H9 (cell line): ENCODE measurements around the gene PXYLP1. TPM values are rescaled to one million over a fixed set of nuclear protein-coding genes. Genes with fewer than 3 reads are reported as not detected.

Experiments
- DNase-seq: peaks from one replicate; pipeline ENCODE4 v3.0.0-alpha.2; 2017
- H2AFZ ChIP-seq: one replicate; pipeline ENCODE4 v1.6.1; 2013; ENCODE audit warnings: mild to moderate bottlenecking, low read length, control low read depth, moderate library complexity
- H2AK5ac ChIP-seq: 2 replicates; pipeline ENCODE4 v1.6.1; 2013; ENCODE audit warnings: low read length, control low read depth, mixed read lengths; ENCODE audit not compliant: insufficient read length
- H2BK120ac ChIP-seq: one replicate; pipeline ENCODE4 v1.6.1; 2013; ENCODE audit warnings: low read depth, mild to moderate bottlenecking, low read length, control low read depth, inconsistent platforms; ENCODE audit not compliant: poor library complexity, severe bottlenecking
- H2BK12ac ChIP-seq: 2 replicates; pipeline ENCODE4 v1.6.1; 2013; ENCODE audit warnings: low read length, control low read depth, mixed read lengths, low read depth; ENCODE audit not compliant: insufficient read length
- H2BK15ac ChIP-seq: 2 replicates; pipeline ENCODE4 v1.6.1; 2013; ENCODE audit warnings: low read depth, low read length, control low read depth
- H2BK20ac ChIP-seq: one replicate; pipeline ENCODE4 v1.6.1; 2013; ENCODE audit warnings: low read depth, mild to moderate bottlenecking, low read length, control low read depth, inconsistent platforms; ENCODE audit not compliant: poor library complexity, severe bottlenecking
- H2BK5ac ChIP-seq: 2 replicates; pipeline ENCODE4 v1.6.1; 2013; ENCODE audit warnings: low read length, control low read depth, mixed read lengths; ENCODE audit not compliant: insufficient read length
- H3K14ac ChIP-seq: 2 replicates; pipeline ENCODE4 v1.6.1; 2013; ENCODE audit warnings: low read length, control low read depth; ENCODE audit not compliant: insufficient read depth
- H3K18ac ChIP-seq: 2 replicates; pipeline ENCODE4 v1.6.1; 2013; ENCODE audit warnings: low read depth, mild to moderate bottlenecking, mixed read lengths, low read length, control low read depth; ENCODE audit not compliant: insufficient read length
- H3K23ac ChIP-seq: 2 replicates; pipeline ENCODE4 v1.6.1; 2013; ENCODE audit warnings: low read length, control low read depth, mixed read lengths, low read depth; ENCODE audit not compliant: insufficient read length
- H3K23me2 ChIP-seq: 2 replicates; pipeline ENCODE4 v1.6.1; 2013; ENCODE audit warnings: low read depth, mild to moderate bottlenecking, mixed read lengths, low read length, control low read depth; ENCODE audit not compliant: insufficient read length, poor library complexity, severe bottlenecking
- H3K27ac ChIP-seq: 2 replicates; pipeline ENCODE4 v1.5.1; 2013; ENCODE audit warnings: low read length, control low read depth, mixed read lengths, low read depth; ENCODE audit not compliant: insufficient read length
- H3K27me3 ChIP-seq: 2 replicates; pipeline ENCODE4 v1.6.1; 2013; ENCODE audit warnings: low read length, control low read depth, inconsistent platforms; ENCODE audit not compliant: insufficient read depth
- H3K4ac ChIP-seq: 2 replicates; pipeline ENCODE4 v1.6.1; 2013; ENCODE audit warnings: low read depth, mild to moderate bottlenecking, control low read depth, inconsistent platforms, low read length, moderate library complexity
- H3K4me1 ChIP-seq: 2 replicates; pipeline ENCODE4 v1.6.1; 2013; ENCODE audit warnings: low read length, control low read depth, inconsistent platforms; ENCODE audit not compliant: insufficient read depth
- H3K4me2 ChIP-seq: 2 replicates; pipeline ENCODE4 v1.6.1; 2013; ENCODE audit warnings: low read length, control low read depth, mixed read lengths; ENCODE audit not compliant: insufficient read length, insufficient read depth
- H3K56ac ChIP-seq: 2 replicates; pipeline ENCODE4 v1.6.1; 2013; ENCODE audit warnings: low read depth, mild to moderate bottlenecking, mixed read lengths, low read length, control low read depth; ENCODE audit not compliant: insufficient read length
- H3K79me1 ChIP-seq: 2 replicates; pipeline ENCODE4 v1.6.1; 2013; ENCODE audit warnings: low read depth, mild to moderate bottlenecking, moderate library complexity, low read length, control low read depth, inconsistent platforms; ENCODE audit not compliant: insufficient read depth, poor library complexity, severe bottlenecking
- H3K79me2 ChIP-seq: 2 replicates; pipeline ENCODE4 v1.6.1; 2013; ENCODE audit warnings: low read length, control low read depth, inconsistent platforms; ENCODE audit not compliant: insufficient read depth
- H3K9ac ChIP-seq: 2 replicates; pipeline ENCODE4 v1.6.1; 2013; ENCODE audit warnings: low read length, control low read depth, mixed read lengths; ENCODE audit not compliant: insufficient read length; ENCODE audit errors: extremely low read depth
- H3K9me3 ChIP-seq: one replicate; pipeline ENCODE4 v1.6.1; 2013; ENCODE audit warnings: low read depth, low read length, inconsistent platforms; ENCODE audit not compliant: control insufficient read depth
- H3T11ph ChIP-seq: one replicate; pipeline ENCODE4 v1.6.1; 2013; ENCODE audit warnings: mild to moderate bottlenecking, low read length, control low read depth, inconsistent platforms
- H4K20me1 ChIP-seq: one replicate; pipeline ENCODE4 v1.6.1; 2013; ENCODE audit not compliant: control insufficient read depth, insufficient read length, insufficient read depth
- H4K5ac ChIP-seq: 2 replicates; pipeline ENCODE4 v1.6.1; 2013; ENCODE audit warnings: low read depth, mild to moderate bottlenecking, mixed read lengths, low read length, control low read depth; ENCODE audit not compliant: insufficient read length
- H4K8ac ChIP-seq: replicated peaks from 2 replicates; pipeline ENCODE4 v1.6.1; 2013; ENCODE audit warnings: low read length, control low read depth, mixed read lengths, low read depth; ENCODE audit not compliant: insufficient read length
- H4K91ac ChIP-seq: 2 replicates; pipeline ENCODE4 v1.6.1; 2013; ENCODE audit warnings: low read depth, mild to moderate bottlenecking, moderate library complexity, mixed read lengths, low read length, control low read depth; ENCODE audit not compliant: insufficient read length
- H3K27ac Mint-ChIP-seq, 3 experiments: 2 replicates in 2 of 3; 3 replicates in 1 of 3; pipeline ENCODE4 v1.8.0; 2020 to 2021; ENCODE audit warnings: mixed read lengths in 3 of 3, mild to moderate bottlenecking in 1 of 3, moderate library complexity in 1 of 3
- H3K27me3 Mint-ChIP-seq: 2 replicates; pipeline ENCODE4 v1.8.0; 2021; ENCODE audit warnings: low read depth, mild to moderate bottlenecking, moderate library complexity, mixed read lengths
- H3K36me3 Mint-ChIP-seq, 3 experiments: 2 replicates in 2 of 3; 3 replicates in 1 of 3; pipeline ENCODE4 v1.8.0; 2020 to 2021; ENCODE audit warnings: low read depth in 3 of 3, mixed read lengths in 3 of 3; ENCODE audit not compliant: insufficient read depth in 1 of 3
- H3K4me1 Mint-ChIP-seq, 2 experiments: 2 replicates each; pipeline ENCODE4 v1.8.0; 2020; ENCODE audit warnings: mixed read lengths in 2 of 2
- H3K4me3 Mint-ChIP-seq, 2 experiments: 2 replicates in 1 of 2; 3 replicates in 1 of 2; pipeline ENCODE4 v1.8.0; 2020 to 2021; ENCODE audit warnings: mild to moderate bottlenecking in 2 of 2, mixed read lengths in 2 of 2, moderate library complexity in 1 of 2
- H3K9me3 Mint-ChIP-seq, 2 experiments: 2 replicates in 1 of 2; 3 replicates in 1 of 2; pipeline ENCODE4 v1.8.0; 2020; ENCODE audit warnings: mild to moderate bottlenecking in 2 of 2, mixed read lengths in 2 of 2, moderate library complexity in 1 of 2
- WGBS: extraction: QIAGEN DNeasy Blood & Tissue Kit; methylation state at CpG from one replicate; pipeline ENCODE4 v1.1.7; 2013; ENCODE audit warnings: missing lambda C conversion rate, low lambda C conversion rate, mixed read lengths; ENCODE audit not compliant: insufficient read length; ENCODE audit errors: extremely low coverage; 5-methylcytosine and 5-hydroxymethylcytosine counted together
- total RNA-seq: library from RNA; stranded (reverse); gene quantifications from 2 replicates; pipeline ENCODE4 v1.2.1, GENCODE V29; 2021
- TF ChIP-seq, protein P1 (sequence below): fragments of 200-600 bp; sonication (generic); conservative IDR thresholded peaks from 3 replicates; pipeline ENCODE4 v1.8.0; 2021; ENCODE audit warnings: antibody characterized with exemption, mild to moderate bottlenecking

PXYLP1 gene
- total RNA-seq, 1 experiment from 2014 or later = 17.9 TPM

DNA sequence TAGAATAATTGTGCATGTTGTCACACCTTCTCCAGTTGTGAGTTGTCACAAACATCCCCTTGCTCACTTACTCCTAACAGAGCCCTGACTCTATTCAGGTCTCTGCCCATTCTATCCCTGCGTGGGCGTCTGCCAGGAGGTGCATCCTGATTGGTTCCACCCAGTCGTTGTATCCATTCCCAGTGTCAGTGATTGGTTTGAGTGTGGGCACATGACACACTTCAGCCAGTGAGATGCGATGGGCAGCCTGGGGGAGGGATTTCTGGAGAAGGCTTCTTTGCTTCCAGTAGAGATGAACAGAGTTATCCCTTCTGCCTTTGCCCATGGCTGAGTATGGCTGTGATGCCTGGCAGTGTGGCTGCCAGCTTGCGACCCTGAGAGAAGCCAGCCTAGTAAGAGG is 18.7 kb downstream of the PXYLP1 start:
- Histone ChIP-seq H3K4ac (no peak overlapping the region), H4K5ac (no peak overlapping the region), H3K18ac (no peak overlapping the region), H3K79me1 (no peaks in the 10 kb centered on the region), H2BK20ac (no peak overlapping the region), H4K20me1 (no peaks in the 10 kb centered on the region), H3K27me3 (no peaks in the 10 kb centered on the region), H3K23me2 (no peaks in the 10 kb centered on the region), H4K91ac (no peak overlapping the region), H2AK5ac (no peak overlapping the region), H4K8ac (no peak overlapping the region), H3K79me2 (no peaks in the 10 kb centered on the region), H2BK5ac (no peak overlapping the region), H3K14ac (no peak overlapping the region), H3T11ph (no peak overlapping the region), H3K27ac (no peak overlapping the region), H3K4me2 (no peak overlapping the region), H3K9me3 (no peaks in the 10 kb centered on the region), H3K4me1 (no peaks in the 10 kb centered on the region), H3K9ac (no peak overlapping the region), H2BK12ac (no peak overlapping the region), H2BK120ac (no peak overlapping the region), H3K23ac (no peak overlapping the region), H3K56ac (no peak overlapping the region), H2AFZ (no peak overlapping the region), H2BK15ac (no peak overlapping the region)
- no peak overlapping the region for H3K27ac Mint-ChIP-seq
- H3K4me3 Mint-ChIP-seq = no peak overlapping the region
- no CpG with 5 or more reads among the region's 5 CpGs for WGBS
- no peaks in the 10 kb centered on the region for H3K9me3 Mint-ChIP-seq
- H3K27me3 Mint-ChIP-seq = no peaks in the 10 kb centered on the region
- DNase-seq = no peak
- no peaks in the 10 kb centered on the region for H3K36me3 Mint-ChIP-seq
- H3K4me1 Mint-ChIP-seq = peaks cover 2 to 3% of the 10 kb centered on the region in 2 experiments; a peak in 1 of 4 replicates
- TF ChIP-seq, protein P1, sequence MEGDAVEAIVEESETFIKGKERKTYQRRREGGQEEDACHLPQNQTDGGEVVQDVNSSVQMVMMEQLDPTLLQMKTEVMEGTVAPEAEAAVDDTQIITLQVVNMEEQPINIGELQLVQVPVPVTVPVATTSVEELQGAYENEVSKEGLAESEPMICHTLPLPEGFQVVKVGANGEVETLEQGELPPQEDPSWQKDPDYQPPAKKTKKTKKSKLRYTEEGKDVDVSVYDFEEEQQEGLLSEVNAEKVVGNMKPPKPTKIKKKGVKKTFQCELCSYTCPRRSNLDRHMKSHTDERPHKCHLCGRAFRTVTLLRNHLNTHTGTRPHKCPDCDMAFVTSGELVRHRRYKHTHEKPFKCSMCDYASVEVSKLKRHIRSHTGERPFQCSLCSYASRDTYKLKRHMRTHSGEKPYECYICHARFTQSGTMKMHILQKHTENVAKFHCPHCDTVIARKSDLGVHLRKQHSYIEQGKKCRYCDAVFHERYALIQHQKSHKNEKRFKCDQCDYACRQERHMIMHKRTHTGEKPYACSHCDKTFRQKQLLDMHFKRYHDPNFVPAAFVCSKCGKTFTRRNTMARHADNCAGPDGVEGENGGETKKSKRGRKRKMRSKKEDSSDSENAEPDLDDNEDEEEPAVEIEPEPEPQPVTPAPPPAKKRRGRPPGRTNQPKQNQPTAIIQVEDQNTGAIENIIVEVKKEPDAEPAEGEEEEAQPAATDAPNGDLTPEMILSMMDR = no peak
